Gastrocnemius medialis (tissue), 4 donors: ENCODE measurements around the gene PIWIL4. TPM values are rescaled to one million over a fixed set of nuclear protein-coding genes. Genes with fewer than 3 reads are reported as not detected.

Experiments used
- ATAC-seq, 2 donors: fragments of 150-250 bp; one replicate each; pipeline ENCODE4 v1.9.1; 2016
- DNase-seq, 2 donors: peaks; one replicate each; pipeline ENCODE4 v3.0.0-alpha.2; 2019
- H3K27ac ChIP-seq, 4 donors: fragments of 200-600 bp; sonication (generic); 1 replicate in 1 of 4; 2 replicates in 3 of 4; pipeline ENCODE4 v1.5.1; 2016 to 2018; ENCODE audit warnings: mild to moderate bottlenecking in 2 of 4, moderate library complexity in 1 of 4
- H3K27me3 ChIP-seq, 3 donors: fragments of 200-600 bp; sonication (generic) in 2 of 3; 1 replicate in 1 of 3; 2 replicates in 2 of 3; pipeline versions ENCODE4 v1.5.1 to v1.6.0; 2016 to 2019; ENCODE audit warnings: mild to moderate bottlenecking in 1 of 3, moderate library complexity in 1 of 3
- H3K36me3 ChIP-seq, 2 donors: fragments of 200-600 bp; sonication (generic) in 1 of 2; one replicate each; pipeline ENCODE4 v1.5.1; 2017 to 2018
- H3K4me1 ChIP-seq, 2 donors: fragments of 200-600 bp; sonication (generic) in 1 of 2; one replicate each; pipeline ENCODE4 v1.5.1; 2016 to 2017; ENCODE audit warnings: mild to moderate bottlenecking in 2 of 2
- H3K4me3 ChIP-seq, 4 donors: fragments of 200-600 bp; sonication (generic) in 3 of 4; 1 replicate in 1 of 4; 2 replicates in 3 of 4; pipeline ENCODE4 v1.5.1; 2016 to 2019; ENCODE audit warnings: mild to moderate bottlenecking in 2 of 4
- H3K9me3 ChIP-seq, 3 donors: fragments of 200-600 bp; sonication (generic) in 2 of 3; 1 replicate in 1 of 3; 2 replicates in 2 of 3; pipeline ENCODE4 v1.5.1; 2016 to 2019
- CTCF ChIP-seq, 5 experiments: fragments of 450-650 bp in 3 of 5; fragments of 200-600 bp in 2 of 5; sonication (generic) in 2 of 5; IDR thresholded peaks in 4 of 5; conservative IDR thresholded peaks in 1 of 5; 1 replicate in 4 of 5; 2 replicates in 1 of 5; pipeline ENCODE4 v1.5.1; 2016 to 2019; ENCODE audit warnings: antibody characterized with exemption in 5 of 5, mild to moderate bottlenecking in 3 of 5, moderate library complexity in 3 of 5
- POLR2A ChIP-seq, 2 donors: fragments of 450-650 bp; IDR thresholded peaks; one replicate each; pipeline ENCODE4 v1.6.1; 2017; ENCODE audit warnings: antibody characterized with exemption in 2 of 2, mild to moderate bottlenecking in 2 of 2, moderate library complexity in 2 of 2
- in situ Hi-C, 4 donors: fragments of 200-750 bp; cut with MboI; loops; one replicate each; pipeline versions ENCODE4 v1.15.0 to v1.8.0; 2017; ENCODE audit warnings: low sequenced_read_pairs in 4 of 4
- intact Hi-C: fragments of 100-400 bp; cut with DNase I; formaldehyde crosslinking; loops from one replicate; pipeline ENCODE4 v1.15.1; 2023; ENCODE audit warnings: low total_unique reads
- total RNA-seq, 4 donors: library from RNA; depleted of rRNA; stranded (reverse); fragments of >200 nt; gene quantifications; one replicate each; pipeline versions ENCODE4 v1.1.0 to v1.2.3, GENCODE V29; 2016

Gene PIWIL4
- total RNA-seq, 4 donors from 2014 or later: 0.70 to 2.1 (median 1.3) TPM

DNA sequence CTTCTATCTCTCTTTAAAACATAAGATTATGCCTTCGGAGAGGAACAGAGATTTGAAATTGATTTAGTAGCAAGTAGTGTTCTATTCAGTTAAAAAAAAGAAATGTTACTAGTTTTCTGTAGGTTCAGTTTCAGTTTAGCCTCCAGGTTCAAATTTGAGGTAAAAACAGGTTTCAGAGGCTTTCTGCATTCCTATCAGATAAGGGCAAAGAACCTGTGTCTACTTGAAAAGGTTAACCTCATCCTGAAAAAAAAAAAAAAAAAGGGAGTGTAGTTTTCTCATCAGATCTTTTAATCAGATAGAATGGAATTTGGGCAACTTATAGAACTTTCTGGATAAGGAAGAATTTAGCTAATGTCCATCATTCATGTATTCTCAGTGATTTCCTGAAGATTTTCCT lies 42.8 kb upstream of the PIWIL4 start:
- TF ChIP-seq CTCF (IDR thresholded peaks at IDR 0.05 in 4 of 5, conservative IDR thresholded peaks at IDR 0.05 in 1 of 5): no peak
- no peak for TF ChIP-seq POLR2A (IDR thresholded peaks at IDR 0.05)
- Histone ChIP-seq H3K4me1 (no peaks in the 10 kb centered on the region), H3K27ac (no peak overlapping the region), H3K36me3 (no peaks in the 10 kb centered on the region), H3K27me3 (no peaks in the 10 kb centered on the region), H3K4me3 (no peak overlapping the region), H3K9me3 (no peaks in the 10 kb centered on the region)
- ATAC-seq: no peak
- in situ Hi-C loops: loop anchor here in 1 of 4 donors (25.0 kb wide), 1 partner anchor 637 kb away; no protein-coding TSS in a partner anchor
- DNase-seq: no peak
- intact Hi-C loops: no loop called here

DNA sequence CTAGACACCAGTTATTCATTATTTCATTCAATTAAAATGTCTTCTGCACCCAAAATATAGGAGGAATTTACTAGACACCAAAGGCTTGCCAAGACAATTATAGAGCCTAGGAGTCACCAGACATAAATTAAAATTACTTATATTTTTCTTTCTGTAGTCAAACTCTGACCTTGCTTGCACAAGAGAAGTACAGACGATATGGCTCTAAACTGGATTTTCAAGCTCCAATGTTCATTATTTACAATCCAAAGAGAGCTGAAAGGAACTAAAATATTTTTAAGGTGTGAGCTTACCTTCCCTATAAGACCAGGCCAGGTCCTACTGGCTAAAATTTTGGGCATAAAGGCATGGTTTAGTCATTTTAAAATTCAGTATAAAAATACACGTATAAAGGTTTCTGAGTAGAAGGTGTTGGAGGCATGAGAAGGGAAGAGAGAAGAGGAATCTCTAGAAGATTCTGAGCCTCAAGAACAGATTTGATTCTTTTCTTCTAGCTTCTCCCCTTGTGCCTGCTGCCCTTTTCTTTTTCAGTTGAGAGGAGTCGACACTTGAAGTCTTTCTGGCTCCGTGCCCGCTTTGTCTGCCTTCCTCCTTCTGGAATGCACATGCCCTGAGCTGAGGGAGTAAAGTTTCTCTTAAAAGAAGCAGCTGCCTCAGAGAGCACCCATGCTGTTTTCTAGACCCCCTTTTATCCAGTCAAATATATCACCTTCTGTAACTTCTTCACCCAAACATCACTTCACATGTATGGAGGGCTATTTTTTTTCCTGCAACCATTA lies 41.4 kb upstream of the PIWIL4 start:
- no peak for TF ChIP-seq POLR2A (IDR thresholded peaks at IDR 0.05)
- TF ChIP-seq CTCF (IDR thresholded peaks at IDR 0.05 in 4 of 5, conservative IDR thresholded peaks at IDR 0.05 in 1 of 5): no peak
- in situ Hi-C loops: no loop called here
- ATAC-seq: no peak
- H3K27ac ChIP-seq: no peak overlapping the region
- H3K9me3 ChIP-seq: no peaks in the 10 kb centered on the region
- DNase-seq: peak in 1 of 2 donors; percentile 29
- no peaks in the 10 kb centered on the region for H3K4me1 ChIP-seq
- intact Hi-C loops: no loop called here
- H3K36me3 ChIP-seq: no peaks in the 10 kb centered on the region
- H3K4me3 ChIP-seq: no peak overlapping the region
- H3K27me3 ChIP-seq: no peaks in the 10 kb centered on the region

DNA sequence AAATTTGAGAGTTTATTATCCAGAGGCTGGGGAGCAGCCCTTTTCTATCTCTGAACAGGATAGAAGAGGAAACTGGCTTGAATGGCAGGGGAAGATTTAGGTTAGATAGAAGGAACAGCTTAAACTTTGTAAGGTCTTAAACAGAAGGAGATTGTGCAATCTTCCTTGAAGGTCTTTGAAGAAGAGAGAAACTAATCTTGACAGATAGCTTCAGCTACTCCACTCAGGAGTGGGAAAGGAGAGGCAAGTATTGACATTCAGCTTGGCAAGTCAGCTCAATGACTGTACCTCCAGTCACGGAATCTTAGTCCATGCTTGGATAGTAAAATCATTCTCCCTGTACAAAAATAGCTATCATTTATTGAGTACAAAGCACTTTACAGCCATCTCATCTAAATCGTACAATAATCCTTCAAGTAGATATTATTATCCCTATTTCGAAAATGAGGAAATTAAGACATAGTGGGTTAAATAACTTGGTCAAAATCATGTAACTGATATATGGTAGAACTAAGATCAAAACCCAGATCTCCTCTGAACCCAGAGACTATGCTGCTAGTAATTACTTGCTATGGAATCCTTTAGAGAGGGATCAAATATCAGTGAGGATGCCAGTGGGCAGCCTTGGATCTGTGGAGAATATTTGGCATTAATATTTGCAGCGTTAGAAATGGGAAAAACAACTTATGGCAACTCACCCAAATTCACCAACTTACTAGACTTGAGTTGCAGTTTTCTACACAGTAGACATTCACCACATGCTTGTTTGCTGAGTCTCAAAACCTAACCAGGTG lies 40.3 kb upstream of the PIWIL4 start:
- in situ Hi-C loops (no loop called here), intact Hi-C loops (no loop called here)
- Histone ChIP-seq H3K27ac (no peak overlapping the region), H3K4me3 (no peak overlapping the region), H3K27me3 (no peaks in the 10 kb centered on the region), H3K4me1 (no peaks in the 10 kb centered on the region), H3K9me3 (no peaks in the 10 kb centered on the region), H3K36me3 (no peaks in the 10 kb centered on the region)
- DNase-seq: no peak
- no peak for ATAC-seq
- TF ChIP-seq CTCF (IDR thresholded peaks at IDR 0.05 in 4 of 5, conservative IDR thresholded peaks at IDR 0.05 in 1 of 5) (no peak), POLR2A (IDR thresholded peaks at IDR 0.05) (no peak)

DNA sequence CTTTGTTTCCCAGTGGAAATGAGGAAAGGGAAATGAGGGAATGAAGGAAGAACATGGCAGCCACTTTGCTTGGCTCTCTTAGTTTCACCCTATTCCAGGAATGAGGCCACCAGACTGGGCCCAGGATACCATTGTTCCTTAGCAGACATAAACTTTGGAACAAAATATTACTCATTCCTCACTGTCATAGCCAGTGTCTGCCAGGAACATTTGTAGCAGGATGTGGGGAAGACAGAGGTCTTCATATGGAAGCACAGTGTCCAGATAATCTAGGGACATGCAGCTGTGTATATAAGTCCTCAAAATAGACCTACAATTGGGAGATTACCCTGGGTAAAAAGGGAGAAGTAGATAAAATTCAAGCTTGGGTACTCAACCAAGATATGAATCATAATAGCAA lies 38.6 kb upstream of the PIWIL4 start:
- no peaks in the 10 kb centered on the region for H3K27me3 ChIP-seq
- no peaks in the 10 kb centered on the region for H3K9me3 ChIP-seq
- no peak for DNase-seq
- ATAC-seq: no peak
- H3K27ac ChIP-seq: no peak overlapping the region
- TF ChIP-seq CTCF (IDR thresholded peaks at IDR 0.05 in 4 of 5, conservative IDR thresholded peaks at IDR 0.05 in 1 of 5) (no peak), POLR2A (IDR thresholded peaks at IDR 0.05) (no peak)
- in situ Hi-C loops: no loop called here
- no peaks in the 10 kb centered on the region for H3K36me3 ChIP-seq
- no peak overlapping the region for H3K4me3 ChIP-seq
- intact Hi-C loops: no loop called here
- no peaks in the 10 kb centered on the region for H3K4me1 ChIP-seq
